ENCODE measurements around the gene OR2T27.
A peak's percentile ranks its signal among the peaks of the same experiment; 100 is the strongest.
"Not testable (repeated sequence)": the region's sequence is repeated elsewhere in the genome, so short reads cannot be mapped to it uniquely, and the experiment has no call there.

The OR2T27 gene

GRCh38 chr1:248640906-248641305 lies 14.4 kb downstream of the OR2T27 start:
- DNase-seq, result not testable (repeated sequence)

GRCh38 chr1:248639652-248640051 lies 15.7 kb downstream of the OR2T27 start:
- DNase-seq, result not testable (repeated sequence)

GRCh38 chr1:248636612-248637011 lies 18.7 kb downstream of the OR2T27 start:
- not testable (repeated sequence) for DNase-seq

GRCh38 chr1:248634991-248635390 lies 20.3 kb downstream of the OR2T27 start, which contains the start of gene OR2T11:
TSS of gene OR2T11 (minus strand) at chr1:248635091. CDS start at chr1:248627128, 7,963 bp downstream.
- not testable (repeated sequence) for DNase-seq

GRCh38 chr1:248631354-248632008 lies 23.8 kb downstream of the OR2T27 start:
- DNase-seq, result no peak

GRCh38 chr1:248630551-248630950 lies 24.8 kb downstream of the OR2T27 start:
- no peak for DNase-seq

GRCh38 chr1:248627971-248628844 lies 27.1 kb downstream of the OR2T27 start:
- no peak for DNase-seq

GRCh38 chr1:248625971-248626370 lies 29.4 kb downstream of the OR2T27 start:
- DNase-seq, result no peak

- DNase-seq, result no peak
These were observed 30.2 kb downstream of the OR2T27 start for GRCh38 chr1:248625166-248625565.

GRCh38 chr1:248622570-248623001 lies 32.7 kb downstream of the OR2T27 start:
- peak; percentile 15 for DNase-seq

GRCh38 chr1:248621770-248622169 lies 33.6 kb downstream of the OR2T27 start:
- no peak for DNase-seq

- peak; percentile 9 for DNase-seq
These were observed 36.5 kb downstream of the OR2T27 start for GRCh38 chr1:248618878-248619277.

GRCh38 chr1:248618119-248618518 lies 37.2 kb downstream of the OR2T27 start:
- DNase-seq, result no peak

GRCh38 chr1:248613742-248614141 lies 41.6 kb downstream of the OR2T27 start:
- DNase-seq, result no peak

- DNase-seq, result no peak
These were observed 43.4 kb downstream of the OR2T27 start for GRCh38 chr1:248611883-248612414.

- DNase-seq, result no peak
These were observed 45.0 kb downstream of the OR2T27 start for GRCh38 chr1:248610301-248610700.

Data from fibroblast of skin of scalp (primary cell).